GM19023 (cell line): ENCODE results near the gene PRR12.

Source experiments
- ATAC-seq: cut with Tn5 transposase; IDR thresholded peaks from one replicate; pipeline ENCODE4 v1.9.1; 2021; ENCODE audit warnings: mild to moderate bottlenecking, moderate library complexity; ENCODE audit not compliant: unreplicated experiment

The PRR12 gene, protein sequence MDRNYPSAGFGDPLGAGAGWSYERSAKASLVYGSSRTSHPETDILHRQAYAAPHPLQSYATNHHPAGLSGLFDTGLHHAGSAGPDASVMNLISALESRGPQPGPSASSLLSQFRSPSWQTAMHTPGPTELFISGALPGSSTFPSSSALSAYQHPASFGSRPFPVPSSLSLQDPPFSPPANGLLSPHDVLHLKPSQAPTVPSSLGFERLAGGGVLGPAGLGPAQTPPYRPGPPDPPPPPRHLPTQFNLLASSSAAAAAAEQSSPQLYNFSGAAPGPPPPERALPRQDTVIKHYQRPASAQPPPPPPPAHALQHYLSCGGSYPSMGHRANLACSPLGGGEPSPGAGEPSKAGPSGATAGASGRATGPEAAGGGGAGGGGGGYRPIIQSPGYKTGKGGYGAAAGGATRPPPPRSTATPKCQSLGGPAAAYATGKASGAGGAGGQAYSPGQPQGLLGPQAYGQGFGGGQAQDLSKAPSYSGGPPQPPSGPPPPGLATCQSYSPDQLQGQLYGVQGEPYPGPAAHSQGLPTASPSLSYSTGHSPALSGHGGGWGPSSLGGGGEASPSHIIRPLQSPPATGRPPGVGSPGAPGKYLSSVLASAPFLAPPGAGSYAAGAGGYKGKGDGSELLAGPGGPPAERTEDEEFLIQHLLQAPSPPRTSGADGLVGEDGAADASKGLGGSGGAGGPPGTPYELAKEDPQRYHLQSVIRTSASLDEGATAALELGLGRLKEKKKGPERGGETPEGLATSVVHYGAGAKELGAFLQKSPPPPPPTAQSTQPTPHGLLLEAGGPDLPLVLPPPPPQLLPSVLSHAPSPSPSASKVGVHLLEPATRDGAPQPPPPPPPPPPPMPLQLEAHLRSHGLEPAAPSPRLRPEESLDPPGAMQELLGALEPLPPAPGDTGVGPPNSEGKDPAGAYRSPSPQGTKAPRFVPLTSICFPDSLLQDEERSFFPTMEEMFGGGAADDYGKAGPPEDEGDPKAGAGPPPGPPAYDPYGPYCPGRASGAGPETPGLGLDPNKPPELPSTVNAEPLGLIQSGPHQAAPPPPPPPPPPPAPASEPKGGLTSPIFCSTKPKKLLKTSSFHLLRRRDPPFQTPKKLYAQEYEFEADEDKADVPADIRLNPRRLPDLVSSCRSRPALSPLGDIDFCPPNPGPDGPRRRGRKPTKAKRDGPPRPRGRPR (N-terminal part only)

DNA sequence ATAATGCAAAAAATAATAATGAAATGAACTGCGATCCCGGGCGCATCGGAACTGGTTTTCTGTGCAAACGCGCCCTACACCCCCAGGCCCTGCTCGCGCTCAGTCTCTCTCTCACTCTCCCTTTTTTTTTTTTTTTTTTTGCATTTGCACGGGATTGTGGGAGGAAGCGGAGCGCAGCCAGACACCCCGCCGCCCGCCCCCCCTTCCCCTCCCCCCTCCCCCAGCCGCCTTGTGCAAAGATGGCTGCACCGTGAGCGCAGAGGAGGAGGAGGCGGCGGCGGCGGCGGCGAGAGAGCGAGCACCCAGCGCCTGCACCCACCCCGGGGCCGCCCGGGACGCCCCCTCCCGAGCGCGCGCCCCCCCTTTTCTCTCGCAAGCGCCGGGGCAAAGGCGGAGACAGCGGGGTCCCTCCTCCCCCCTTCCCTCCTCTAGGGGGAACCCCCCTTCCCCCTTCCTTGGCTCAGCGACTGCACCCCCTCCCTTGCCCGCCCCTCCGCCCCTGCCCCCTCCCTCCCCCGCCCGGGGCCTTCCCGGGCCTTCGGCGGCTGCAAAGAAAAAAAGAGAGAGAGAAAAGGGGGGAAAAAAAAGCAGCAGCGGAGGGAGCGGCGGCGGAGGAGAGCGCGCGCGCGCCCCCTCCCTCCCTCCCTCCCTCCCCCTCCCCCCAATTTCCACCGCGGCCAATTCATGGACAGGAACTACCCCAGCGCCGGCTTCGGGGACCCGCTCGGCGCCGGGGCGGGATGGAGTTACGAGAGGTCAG is at the start of gene PRR12:
Gene PRR12, plus strand, starts transcription at position 212 of the 760 bp plus-strand sequence. Its CDS starts 473 bp downstream, at position 685.
- no peak for ATAC-seq

DNA sequence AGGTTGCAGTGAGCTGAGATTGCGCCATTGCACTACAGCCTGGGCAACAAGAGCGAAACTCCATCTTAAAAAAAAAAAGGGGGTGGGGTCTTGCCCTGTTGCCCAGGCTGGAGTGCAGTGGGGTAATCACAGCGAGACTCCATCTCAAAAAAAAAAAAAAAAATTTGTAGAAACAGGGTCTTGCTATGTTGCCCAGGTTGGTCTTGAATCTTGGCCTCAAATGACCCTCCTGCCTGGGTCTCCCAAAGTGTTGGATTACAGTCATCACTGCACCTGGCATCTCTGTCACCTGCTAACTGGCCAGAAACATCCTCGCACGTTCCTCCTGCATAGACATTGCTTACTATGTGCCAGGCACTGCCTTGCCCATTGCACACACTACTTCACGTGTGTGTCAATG is 49.1 kb upstream of the PRR12 start:
- no peak for ATAC-seq

DNA sequence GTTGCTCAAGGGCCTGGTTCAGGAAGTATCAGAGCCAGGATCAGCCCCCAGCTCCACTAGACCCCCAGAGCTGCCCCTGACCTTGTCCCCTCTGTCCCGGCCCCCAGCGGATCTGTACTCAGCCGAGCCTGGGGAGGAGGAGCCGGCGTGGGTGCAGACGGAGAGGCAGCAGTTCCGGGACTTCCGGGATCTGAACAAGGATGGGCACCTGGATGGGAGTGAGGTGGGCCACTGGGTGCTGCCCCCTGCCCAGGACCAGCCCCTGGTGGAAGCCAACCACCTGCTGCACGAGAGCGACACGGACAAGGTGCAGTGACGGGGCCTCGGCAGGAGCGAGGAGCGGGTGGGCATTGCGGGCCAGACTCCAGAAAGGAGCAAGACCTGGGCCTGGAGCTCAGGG is 48.5 kb upstream of the PRR12 start:
- ATAC-seq = no peak

DNA sequence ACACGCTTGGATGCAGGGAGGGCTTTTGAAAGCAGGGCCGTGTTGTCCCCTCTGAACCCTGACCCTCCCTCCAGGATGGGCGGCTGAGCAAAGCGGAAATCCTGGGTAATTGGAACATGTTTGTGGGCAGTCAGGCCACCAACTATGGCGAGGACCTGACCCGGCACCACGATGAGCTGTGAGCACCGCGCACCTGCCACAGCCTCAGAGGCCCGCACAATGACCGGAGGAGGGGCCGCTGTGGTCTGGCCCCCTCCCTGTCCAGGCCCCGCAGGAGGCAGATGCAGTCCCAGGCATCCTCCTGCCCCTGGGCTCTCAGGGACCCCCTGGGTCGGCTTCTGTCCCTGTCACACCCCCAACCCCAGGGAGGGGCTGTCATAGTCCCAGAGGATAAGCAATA is 48.0 kb upstream of the PRR12 start:
- no peak for ATAC-seq

DNA sequence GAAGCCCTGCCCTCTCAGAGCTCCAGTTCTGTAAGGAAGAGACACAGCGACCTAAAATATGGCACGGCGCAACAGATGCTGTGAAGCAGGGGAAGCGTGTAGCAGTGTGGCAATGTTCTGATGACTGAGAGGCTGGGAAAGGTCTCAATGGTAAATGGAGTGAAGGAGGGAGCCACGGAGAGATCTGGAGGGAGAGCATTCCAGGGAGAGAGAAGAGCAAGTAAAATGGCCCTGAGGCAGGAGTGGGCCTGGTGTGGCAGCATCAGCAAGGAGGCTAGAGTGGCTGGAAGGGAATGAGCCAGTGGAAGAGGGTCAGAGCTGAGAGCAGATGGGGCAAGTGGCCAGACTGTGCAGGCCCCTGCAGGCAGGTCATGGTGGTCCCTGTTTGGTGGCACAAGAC is 46.8 kb upstream of the PRR12 start:
- no peak for ATAC-seq

DNA sequence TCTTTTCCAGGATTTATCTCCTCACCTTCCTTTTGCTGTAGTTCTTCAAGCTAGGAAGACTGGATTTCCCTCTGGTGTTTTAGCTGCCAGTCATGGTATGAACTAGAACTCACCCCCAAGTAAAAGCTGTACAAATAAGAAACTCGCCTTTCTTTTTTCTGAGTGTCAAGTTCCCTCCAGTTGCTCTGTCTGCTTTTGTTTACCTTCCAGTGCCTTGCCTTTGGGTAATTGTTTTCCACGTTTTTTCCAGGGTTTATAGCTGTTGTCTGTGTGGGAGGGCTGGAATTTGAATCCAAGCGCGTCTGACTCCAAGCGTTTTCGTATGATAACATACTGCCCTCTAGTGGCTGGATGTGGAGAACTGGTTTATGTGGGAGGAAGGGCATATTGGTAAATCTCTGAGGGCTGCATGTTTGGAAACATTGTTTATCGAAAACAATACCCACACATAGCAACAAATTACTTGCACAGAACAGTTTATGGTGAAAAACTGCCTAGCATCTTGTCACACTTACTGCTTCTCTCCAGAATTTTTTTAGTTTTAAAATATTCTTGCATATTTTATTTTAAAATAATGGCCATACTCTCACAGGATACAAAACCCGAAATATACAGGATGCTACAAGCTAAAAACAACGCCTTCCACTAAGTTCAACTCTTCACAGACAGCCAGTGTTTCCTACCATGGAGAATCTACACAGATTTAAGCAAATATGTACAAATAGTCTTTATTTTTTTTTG is 44.0 kb upstream of the PRR12 start:
- no peak for ATAC-seq

DNA sequence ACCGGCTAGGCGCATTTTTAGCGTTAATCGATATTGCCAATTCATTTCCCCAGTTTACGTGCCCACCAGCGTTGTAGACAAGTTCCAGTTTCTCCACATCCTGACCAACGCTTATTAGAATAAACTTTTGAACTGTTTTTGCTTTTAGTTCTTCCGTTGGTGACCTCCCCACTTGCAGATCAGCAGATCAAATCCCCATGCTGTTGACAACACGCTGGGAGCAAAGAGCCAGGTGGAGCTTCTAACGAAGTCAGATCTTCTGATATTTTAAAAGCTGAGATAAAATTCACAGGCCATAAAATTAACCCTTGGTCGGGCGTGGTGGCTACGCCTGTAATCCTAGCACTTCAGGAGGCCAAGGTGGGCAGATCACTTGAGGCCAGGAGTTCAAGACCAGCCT is 41.9 kb upstream of the PRR12 start:
- ATAC-seq = no peak

DNA sequence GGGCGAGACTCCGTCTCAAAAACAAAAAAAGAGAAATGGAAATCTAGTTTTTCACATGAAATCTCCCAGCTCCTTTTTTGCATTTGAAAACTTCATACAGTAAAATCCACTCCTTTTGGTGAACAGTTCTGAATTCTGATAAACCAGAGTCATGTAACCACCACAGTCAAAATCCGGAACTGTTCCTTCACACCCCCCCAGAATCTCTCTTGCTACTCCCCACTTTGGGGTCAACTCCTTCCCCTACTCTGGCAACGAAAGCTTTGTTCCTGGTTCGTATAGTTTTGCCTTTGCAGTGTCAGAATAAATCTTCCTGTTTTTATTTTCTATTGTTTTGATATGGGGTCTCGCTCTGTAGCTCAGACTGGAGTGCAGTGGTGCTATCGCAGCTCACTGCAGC is 39.5 kb upstream of the PRR12 start:
- no peak for ATAC-seq

DNA sequence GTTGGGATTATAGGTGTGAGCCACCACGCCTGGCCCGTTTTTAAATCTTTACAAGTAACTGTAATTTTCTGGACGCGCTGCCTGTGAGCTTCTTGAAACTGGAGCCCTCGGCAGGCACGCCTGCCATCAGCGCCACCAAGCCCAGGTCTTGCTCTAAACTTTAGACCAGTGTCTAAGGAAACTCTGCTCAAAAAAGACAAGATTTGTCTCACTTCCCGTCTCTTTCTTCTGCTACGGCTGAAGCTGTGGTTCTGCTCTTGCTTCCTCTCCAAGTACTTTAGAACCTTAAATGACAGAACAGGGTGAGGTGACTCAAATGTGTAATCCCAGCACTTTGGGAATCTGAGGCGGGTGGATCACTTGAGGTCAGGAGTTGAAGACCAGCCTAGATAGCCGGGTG is 38.2 kb upstream of the PRR12 start:
- no peak for ATAC-seq

DNA sequence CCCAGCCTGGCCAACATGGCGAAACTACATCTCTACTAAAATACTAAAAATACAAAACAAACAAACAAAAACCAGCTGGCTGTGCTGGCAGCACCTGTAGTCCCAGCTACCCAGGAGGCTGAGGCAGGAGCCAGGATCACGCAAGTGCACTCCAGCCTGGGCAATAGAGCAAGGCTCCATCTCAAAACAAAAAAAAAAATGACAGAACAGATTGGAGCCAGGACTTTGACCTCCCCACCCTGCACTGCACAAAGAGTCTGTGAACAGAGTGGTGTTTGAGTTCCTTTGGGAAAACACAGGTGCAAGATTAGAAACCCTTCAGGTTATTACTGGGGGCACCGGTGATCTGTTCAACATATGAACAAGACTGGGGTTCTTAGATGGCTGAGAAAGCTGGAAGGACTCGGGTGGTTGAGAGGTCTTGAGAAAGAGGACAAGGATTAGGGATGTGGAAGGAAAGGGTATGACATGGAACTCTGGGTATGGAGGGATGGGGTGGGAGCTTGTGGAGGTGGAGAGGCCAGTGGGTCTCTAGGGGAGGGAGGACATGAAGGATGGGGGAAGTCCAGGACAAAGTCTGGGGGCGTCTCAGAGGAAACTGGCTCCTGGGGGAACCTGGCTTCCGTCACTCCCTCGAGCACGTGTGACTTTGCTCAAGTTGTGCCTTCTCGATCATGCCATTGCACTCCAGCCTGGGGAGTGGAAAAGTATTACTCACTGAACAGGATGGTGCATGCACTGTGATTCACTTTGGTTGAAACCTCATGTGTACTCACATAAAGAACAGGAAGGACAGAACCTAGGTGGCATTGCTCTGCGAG is 37.3 kb upstream of the PRR12 start:
- ATAC-seq = no peak

DNA sequence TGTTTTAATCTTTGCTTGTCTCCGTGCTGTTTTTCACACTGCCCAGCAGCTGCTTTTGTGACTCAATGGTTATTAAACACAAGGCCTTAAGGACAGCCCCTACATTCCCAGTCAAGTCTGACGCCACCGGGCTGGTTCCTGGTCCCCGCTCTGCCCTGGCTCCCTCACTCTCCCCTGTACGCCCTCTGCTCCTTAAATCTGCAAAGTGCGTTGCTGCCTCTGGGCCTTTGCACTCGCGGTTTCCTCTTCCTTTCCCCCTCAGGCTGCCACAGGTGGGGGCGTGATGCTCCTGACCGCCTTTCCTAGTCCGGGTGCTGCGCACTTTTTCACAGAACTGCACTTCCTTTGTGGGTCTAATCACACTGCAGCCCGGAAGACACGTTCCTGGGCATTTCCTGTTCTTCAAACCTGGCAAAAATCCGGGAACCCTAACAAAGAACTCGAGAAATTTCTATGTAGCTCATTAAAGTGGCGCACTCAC is 36.2 kb upstream of the PRR12 start:
- no peak for ATAC-seq

DNA sequence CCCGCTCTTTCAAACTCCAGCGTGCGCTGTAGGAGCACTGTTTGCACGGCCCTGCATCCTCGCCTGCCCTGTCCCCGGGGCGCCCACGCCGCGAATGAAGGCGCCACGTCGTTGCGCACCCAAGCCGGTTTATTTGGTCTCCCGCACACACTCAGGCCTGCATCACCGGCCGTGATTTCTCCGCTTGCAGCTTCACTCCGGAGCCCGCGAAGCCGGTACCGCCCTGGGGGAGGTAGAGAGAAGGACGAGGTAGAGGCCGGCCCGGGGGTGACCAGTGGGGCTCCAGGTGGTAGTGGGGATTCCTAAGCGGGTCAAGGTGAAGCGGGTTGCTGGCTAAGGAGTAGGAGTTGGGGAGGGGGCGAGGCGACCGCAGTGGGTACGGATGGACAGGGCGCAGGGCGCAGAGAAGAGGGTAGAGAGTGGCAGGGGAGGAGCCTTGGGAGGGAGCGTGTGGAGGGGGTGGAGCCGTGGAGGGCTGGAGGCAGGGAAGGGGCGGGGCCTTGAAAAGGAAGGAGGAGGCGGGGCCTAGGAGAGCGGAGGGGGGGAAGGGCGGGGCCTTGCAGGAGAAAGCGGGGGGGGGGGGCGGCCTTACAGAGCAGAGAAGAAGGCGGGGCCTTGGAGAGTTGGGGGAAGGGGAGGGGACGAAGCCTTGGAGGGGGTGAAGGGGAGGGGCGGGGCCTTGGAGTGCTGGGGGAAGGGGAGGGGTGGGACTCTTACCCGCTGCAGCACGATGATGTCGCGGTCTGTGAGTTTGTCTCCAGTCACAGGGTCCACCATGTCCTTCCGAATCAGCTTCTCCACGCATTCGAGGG is 35.2 kb upstream of the PRR12 start:
- ATAC-seq = no peak

DNA sequence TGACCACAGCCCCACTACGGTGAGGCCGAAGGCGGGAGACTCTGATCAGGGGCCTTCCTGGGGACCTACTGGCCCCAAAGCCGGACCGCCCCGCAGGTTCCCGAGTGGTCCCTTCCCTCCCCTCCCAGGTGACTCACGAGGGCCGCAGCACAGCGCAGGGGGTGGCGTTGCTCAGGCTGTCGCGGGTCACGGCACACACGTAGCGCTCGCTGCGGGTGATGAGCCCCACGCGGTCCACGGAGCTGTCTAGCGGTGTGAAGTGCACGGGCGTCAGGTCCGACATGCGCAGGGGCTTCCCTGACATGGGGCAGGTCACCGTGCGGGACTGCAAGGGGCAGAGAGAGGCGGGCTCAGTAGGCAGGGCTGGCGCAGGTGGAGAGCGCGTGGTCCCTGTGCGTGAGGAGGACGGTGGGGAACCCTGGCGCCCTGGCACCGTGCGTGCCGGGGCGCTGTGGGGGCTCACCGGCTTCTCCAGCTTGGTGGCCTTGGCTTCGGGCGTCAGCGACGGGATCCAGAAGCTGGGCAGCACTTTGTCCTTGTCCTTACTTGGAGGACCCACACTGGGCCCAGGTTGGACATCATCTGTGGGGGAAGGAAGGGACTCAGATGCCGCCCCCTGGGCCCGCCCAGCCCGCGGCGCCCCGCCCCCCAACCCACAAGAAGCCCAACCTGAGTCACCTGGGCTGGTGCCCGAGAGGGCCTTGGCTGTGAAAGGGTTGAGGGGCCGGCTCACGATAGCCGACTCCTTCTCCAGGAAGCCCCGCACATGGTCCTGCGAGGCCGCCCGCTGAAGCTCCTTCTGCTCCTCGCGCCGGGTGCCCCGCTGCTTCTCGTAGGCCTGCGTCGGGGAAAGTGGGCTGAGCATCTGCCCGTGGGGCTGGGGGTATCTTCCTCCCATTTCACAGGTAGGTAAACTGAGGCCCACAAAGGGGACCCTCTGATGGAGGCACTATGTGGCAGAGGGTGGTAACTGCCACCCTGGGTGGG is 34.3 kb upstream of the PRR12 start:
- no peak for ATAC-seq

DNA sequence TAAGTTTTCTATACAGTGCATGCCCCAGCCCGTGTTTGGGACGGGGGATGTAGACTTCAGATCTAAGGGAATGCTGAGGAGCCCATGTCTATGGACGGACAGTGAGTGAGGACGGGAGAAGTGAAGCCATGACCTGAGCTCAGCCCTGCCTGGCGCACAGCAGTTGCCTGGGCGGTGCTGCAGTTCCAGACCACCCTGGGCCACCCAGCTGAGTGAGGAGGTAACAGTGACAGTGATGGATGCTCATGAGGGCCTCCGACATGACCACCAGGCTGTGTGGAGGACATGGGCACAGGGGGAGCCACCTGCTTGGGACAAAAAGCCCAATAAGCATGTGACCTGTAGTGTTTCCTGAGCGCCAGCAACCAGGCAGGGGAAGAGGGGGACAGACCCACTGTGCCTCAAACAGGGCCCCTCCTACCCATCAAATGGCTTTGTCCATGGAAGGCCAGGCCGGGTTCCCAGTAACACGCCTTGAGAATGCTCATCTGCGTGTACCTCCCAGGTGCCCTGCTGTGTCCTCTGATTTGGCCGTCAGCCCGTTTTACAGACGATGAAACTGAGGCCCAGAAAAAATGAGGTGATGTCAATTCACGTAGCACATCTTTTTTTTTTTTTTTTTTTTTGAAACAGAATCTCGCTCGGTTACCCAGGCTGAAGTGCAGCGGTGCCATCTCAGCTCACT is 33.2 kb upstream of the PRR12 start:
- no peak for ATAC-seq

DNA sequence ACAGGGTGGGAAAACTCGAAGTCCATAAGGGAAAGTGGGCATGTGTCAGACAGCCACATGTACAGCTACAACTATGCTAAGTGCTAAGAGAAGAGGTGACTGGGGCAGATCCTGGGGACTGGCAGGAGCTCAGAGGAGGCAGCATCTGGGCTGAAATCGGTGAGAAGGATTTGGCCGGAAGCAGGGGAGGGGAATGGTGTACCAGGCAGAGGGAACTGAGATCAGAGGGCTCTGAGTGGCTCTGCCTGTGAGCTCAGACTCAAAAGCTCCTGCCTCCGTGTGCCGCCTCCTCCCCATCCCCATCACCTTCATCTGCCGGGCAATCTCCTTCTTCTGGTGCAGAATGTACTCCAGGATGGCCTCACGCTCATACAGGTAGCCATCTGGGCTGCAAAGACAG is 32.4 kb upstream of the PRR12 start:
- ATAC-seq = no peak

DNA sequence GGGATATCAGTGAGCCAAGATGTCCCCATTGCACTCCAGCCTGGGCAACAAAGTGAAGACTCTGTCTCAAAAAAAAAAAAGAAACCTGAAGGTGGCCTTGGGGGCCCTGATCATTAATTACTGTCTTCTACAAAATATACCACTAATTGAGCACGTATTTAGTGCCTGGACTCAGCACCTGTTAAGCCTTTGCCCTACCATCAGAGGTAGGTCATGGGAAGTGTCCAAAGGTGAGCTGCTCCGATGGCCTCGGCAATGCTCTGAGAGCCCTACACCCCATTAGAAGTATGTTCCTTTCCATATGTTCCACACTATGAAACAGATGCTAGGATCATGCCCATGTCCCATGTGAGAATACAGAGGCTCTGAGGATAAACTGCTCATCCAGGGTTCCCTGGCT is 31.5 kb upstream of the PRR12 start:
- ATAC-seq = no peak
